Dermis microvascular lymphatic vessel endothelial cell (primary cell): ENCODE data around the gene EZH2. TPM values are rescaled to one million over a fixed set of nuclear protein-coding genes. Genes with fewer than 3 reads are reported as not detected.

Experiments
- DNase-seq, 2 donors: peaks; one replicate each; pipeline versions ENCODE4 v3.0.0 to v3.0.0-alpha.2; 2010; ENCODE audit warnings: low read depth in 2 of 2
- total RNA-seq: library from RNA; depleted of rRNA; stranded (reverse); fragments of >200 nt; gene quantifications from 2 replicates; pipeline ENCODE4 v1.2.1, GENCODE V29; 2014

Gene EZH2
- total RNA-seq, 1 donor from 2014 or later, result 11.8 TPM

GRCh38 chr7:148856891-148857290 is 27.2 kb downstream of the EZH2 start:
- DNase-seq, result no peak

GRCh38 chr7:148856578-148856881 is 27.6 kb downstream of the EZH2 start:
- no peak for DNase-seq

- no peak for DNase-seq
Measured at GRCh38 chr7:148854983-148855382, 29.1 kb downstream of the EZH2 start.

GRCh38 chr7:148852272-148852671 is 31.8 kb downstream of the EZH2 start:
- DNase-seq, result peak in 1 of 2 donors; percentile 27

GRCh38 chr7:148850564-148850963 is 33.5 kb downstream of the EZH2 start:
- DNase-seq, result no peak

- no peak for DNase-seq
Measured at GRCh38 chr7:148849393-148850098, 34.5 kb downstream of the EZH2 start.

- peak in 1 of 2 donors; percentile 25 for DNase-seq
Measured at GRCh38 chr7:148847815-148848734, 36.0 kb downstream of the EZH2 start.

- DNase-seq, result no peak
Measured at GRCh38 chr7:148838905-148839304, 45.2 kb downstream of the EZH2 start.

GRCh38 chr7:148835854-148836253 is 48.2 kb downstream of the EZH2 start:
- DNase-seq, result no peak

- no peak for DNase-seq
Measured at GRCh38 chr7:148834605-148835004, 49.5 kb downstream of the EZH2 start.

GRCh38 chr7:148831782-148832181 is 52.3 kb downstream of the EZH2 start:
- DNase-seq, result no peak

GRCh38 chr7:148830897-148831692 is 53.0 kb downstream of the EZH2 start:
- DNase-seq, result no peak

- DNase-seq, result no peak
Measured at GRCh38 chr7:148828965-148829364, 55.1 kb downstream of the EZH2 start.

GRCh38 chr7:148825338-148825737 is 58.8 kb downstream of the EZH2 start:
- DNase-seq, result no peak

- DNase-seq, result no peak
Measured at GRCh38 chr7:148824864-148825263, 59.2 kb downstream of the EZH2 start.

GRCh38 chr7:148821422-148821821 is 62.7 kb downstream of the EZH2 start:
- DNase-seq, result no peak

GRCh38 chr7:148819697-148820360 is 64.3 kb downstream of the EZH2 start:
- peak in 1 of 2 donors; percentile 9 for DNase-seq

- no peak for DNase-seq
Measured at GRCh38 chr7:148815612-148816011, 68.5 kb downstream of the EZH2 start.

- no peak for DNase-seq
Measured at GRCh38 chr7:148814922-148815559, 69.0 kb downstream of the EZH2 start.

GRCh38 chr7:148813890-148814289 is 70.2 kb downstream of the EZH2 start:
- no peak for DNase-seq

GRCh38 chr7:148811892-148812291 is 72.2 kb downstream of the EZH2 start:
- DNase-seq, result no peak
